GM10847 (cell line): ENCODE data around the gene LOXL4.

Source experiments
- POLR2A ChIP-seq: IDR thresholded peaks from 2 replicates; pipeline ENCODE4 v1.6.1; 2011; ENCODE audit not compliant: insufficient read length; ENCODE audit errors: extremely low read depth

The LOXL4 gene

GRCh38 chr10:98261436-98262277, 6.3 kb downstream of the LOXL4 start:
- no peak for TF ChIP-seq POLR2A

DNA sequence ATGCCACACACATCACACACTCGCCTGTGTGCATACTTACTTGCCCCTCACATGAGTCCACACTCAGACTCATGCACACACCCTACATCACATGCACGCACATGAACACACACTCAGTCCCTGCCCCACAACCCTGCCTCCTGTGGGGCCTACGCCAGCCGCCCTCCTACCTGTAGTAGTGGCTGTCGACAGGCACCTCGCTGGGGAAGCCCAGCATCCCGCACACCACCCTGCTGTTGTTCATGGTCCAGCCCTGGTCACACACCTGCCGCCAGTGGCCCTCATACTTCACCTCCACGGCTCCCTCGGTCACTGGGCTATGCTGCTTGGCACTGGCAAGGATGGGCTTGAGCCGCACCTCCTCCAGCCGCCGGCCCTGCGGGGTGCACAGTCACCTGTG, 7.2 kb downstream of the LOXL4 start:
- TF ChIP-seq POLR2A, result no peak

GRCh38 chr10:98260350-98260749, 7.6 kb downstream of the LOXL4 start:
- no peak for TF ChIP-seq POLR2A

GRCh38 chr10:98259606-98260315, 8.2 kb downstream of the LOXL4 start:
- no peak for TF ChIP-seq POLR2A

DNA sequence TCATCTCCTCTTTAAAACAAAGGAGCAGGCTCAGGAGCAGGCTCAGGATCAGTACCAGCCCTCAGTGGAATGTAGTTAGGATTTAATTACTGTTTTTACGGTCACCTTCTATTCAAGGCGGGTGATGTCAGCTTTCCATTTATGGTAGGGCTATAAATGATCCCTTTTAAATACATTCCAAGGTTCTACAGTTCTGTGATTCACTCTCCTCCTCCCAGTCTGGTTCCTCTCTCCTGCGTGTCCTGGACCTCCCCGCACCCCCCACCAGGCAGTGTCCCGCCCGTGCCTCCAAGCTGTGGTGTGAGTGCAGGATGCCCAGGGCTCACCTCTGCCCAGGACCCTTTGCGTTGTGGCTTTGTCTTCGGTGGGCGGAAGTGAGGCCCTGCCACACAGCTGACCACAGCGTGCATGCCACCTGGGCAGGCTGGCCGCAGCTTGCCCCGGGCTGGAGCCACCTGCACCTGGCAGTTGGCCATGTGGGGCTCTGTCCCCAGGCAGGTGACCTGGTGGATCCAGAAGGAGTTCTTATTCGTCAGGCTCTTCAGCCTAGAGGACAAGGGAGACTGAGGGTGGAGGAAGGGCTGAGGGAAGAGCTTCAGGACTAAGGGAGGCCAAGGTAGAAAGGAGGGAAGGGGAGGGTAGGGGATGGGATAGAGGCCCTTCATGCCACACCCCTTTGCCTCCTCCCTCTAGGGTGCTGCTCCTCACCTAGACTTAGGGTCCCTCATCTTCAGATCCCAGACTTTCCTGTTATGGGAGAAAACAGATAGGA, 9.1 kb downstream of the LOXL4 start:
- no peak for TF ChIP-seq POLR2A

DNA sequence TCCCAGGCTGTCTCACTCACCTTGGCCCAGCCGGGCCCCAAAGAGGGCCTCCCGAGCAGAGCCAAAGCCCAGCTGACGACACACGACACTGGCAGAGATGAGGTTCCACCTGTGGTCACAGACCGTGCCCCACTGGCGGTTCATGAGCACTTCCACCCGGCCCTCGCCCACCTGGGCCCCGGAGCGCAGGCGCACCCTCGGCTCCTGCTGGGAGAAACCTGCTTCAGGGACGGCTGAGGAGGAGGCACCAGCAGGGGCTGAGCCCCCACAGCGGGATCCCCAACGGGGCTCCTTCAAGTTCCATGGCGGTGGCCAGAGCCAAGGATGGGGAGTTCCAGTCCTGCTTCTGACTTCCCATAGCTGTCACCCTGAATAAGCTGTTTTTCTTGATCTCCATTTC, 10.0 kb downstream of the LOXL4 start:
- TF ChIP-seq POLR2A, result no peak

DNA sequence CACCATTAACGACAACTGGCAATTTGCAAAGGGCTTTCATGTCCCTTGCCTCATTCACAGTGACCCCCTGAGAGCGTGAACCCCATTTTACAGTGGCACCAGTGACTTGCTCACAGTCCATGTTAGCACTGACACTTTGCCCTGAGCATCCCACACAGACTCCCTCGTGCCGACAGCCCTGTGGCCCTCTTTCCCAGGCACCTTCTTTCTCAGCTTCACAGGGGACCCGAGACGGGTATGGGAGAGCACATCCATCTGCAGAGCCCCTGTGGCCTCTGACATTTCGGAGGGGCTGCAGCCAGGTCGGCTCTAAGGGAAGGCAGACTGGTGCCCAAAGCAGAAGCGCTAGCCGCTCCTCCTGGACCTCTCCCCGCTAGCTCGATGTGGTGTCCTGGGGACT, 10.8 kb downstream of the LOXL4 start:
- TF ChIP-seq POLR2A, result no peak

- TF ChIP-seq POLR2A, result no peak
These were observed 11.3 kb downstream of the LOXL4 start for GRCh38 chr10:98256692-98257091.

DNA sequence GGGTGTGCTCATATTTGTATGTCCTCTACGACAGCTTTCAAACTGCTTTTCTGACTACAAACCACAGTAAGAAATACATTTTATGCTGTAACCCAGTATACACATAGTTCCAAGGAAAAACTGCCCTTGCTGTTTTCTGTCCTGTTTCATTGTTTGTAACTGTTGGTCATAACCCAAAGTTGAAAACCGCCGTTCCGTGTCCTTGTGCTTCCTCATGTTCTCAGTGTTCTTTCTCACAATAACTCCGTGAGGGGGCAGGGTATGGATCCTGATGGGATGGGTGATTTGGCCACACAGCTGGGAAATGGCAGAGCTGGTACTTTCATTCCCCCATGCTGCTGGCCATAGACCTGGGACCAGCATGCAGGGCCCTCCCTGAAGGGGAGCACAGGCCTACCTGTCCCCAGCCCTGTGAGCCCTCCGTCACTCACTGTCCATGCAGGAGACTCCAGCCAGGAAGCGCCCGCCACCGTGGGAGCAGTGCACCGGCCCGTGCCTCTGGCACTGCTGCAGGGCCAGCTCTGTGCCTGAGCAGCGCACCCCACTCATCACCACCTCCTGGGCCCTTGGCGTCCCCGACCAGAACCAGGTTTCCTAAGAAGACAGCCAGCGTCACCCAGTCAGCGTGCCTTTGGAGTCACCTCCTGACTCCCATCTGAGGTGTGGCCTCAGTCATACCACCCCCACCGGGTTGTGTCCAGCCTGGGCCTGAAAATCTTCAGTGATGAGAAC, 12.7 kb downstream of the LOXL4 start:
- TF ChIP-seq POLR2A, result no peak

- no peak for TF ChIP-seq POLR2A
These were observed 13.6 kb downstream of the LOXL4 start for GRCh38 chr10:98254234-98254974.

DNA sequence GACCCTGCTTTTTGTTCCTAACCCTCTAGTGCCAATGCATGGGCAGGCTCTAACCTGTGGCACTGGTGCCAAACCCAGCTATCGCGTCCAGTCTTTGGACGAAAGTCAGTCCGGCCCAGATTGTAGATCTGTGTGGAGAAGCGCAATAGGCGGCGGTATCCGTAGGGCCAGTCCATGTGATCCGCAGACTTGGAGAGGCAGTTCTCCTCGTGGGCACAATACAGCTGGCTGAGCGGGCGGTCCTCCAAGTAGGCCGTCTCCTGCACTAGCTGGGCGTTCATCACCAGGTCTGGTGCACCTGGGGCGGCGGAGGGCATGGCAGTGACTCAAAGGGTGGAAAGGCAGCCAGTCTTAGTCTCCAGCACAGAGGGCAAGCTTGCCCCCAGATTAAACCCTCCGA, 14.5 kb downstream of the LOXL4 start:
- TF ChIP-seq POLR2A, result no peak

DNA sequence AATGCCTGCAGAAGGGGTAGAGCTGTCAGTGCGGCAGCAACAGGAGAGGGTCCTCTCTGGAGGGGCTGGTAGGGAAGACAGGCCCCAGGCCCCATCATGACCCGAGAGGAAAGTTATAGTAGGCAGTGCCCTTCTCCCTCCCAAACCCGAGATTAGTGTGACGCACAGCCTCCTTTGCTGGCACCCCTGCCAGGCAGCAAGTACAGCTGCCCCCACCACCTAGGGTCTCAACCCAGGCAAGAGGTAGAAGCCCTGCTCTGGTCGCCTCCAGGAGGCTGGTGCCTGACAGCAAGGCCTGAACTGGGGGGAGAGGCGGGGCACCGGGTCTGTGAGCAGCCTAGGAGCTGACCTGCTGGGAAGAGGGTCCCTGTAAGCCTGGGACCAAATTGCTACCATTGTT, 15.5 kb downstream of the LOXL4 start:
- no peak for TF ChIP-seq POLR2A

DNA sequence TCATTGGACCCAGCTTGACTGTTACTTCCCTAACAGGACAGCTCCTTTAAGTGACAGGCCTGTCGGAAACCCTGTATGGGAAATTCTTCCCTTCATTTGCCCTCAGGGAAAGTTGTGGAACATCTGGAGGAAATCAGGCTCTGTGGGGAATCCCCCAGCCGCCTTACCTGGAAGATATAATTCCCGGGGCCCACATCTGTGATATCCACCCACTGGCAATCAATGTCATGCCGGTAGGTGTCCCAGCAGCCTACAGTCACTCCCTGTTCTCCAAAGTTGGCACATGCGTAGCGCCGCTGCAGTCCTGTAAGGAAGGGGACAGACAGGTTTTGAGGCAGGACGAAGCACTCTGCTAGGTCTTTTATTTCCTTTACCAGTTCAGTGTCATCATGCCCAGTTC, 16.6 kb downstream of the LOXL4 start:
- TF ChIP-seq POLR2A, result no peak

DNA sequence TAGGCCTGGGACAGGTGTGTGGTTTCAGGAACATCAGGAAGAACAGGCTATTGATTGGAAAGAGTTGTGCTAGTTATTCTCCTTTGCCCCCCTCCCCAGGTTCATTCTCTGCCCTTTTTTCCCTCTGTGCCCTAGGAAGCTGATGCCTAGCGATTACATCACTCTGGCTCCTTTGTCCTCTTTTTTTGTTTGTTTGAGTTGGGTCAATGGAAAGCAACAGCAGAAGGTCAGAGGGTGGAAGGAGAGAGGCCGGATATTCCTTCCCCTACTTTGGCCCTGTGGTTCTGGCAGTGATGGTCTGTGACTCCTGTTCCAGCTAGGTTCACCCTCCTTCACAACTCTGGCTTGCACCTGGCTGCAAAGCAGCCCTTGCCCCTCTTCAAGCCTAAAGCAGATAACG, 18.9 kb downstream of the LOXL4 start:
- no peak for TF ChIP-seq POLR2A
